ENCODE results near the gene PLGRKT. TPM values are rescaled to one million over a fixed set of nuclear protein-coding genes. Genes with fewer than 3 reads are reported as not detected.

Gene PLGRKT
- total RNA-seq, 2 donors from 2014 or later, result 21.0 to 31.1 TPM

- H3K9me3 ChIP-seq (ENCODE audit: control insufficient read depth, low read length), result peaks cover 15% of the 10 kb centered on the region
- no peak overlapping the region for H3K4me3 Mint-ChIP-seq
- no peaks in the 10 kb centered on the region for H3K4me1 ChIP-seq (ENCODE audit: control insufficient read depth, insufficient read depth, low read length)
- no peaks in the 10 kb centered on the region for H3K27me3 ChIP-seq (ENCODE audit: control insufficient read depth, insufficient read depth, low read length, poor library complexity, severe bottlenecking)
- peaks cover 21% of the 10 kb centered on the region for H3K9me3 Mint-ChIP-seq
- no peak for DNase-seq
- WGBS, 2 experiments (ENCODE audit: insufficient coverage in 1 of 2, insufficient read length in 1 of 2), result 92% methylated on average over 2 to 3 of the region's 3 CpGs
- no peak overlapping the region for H3K27ac ChIP-seq (ENCODE audit: low read depth, low read length)
- H3K36me3 Mint-ChIP-seq (ENCODE audit: low read depth), result peaks cover 33% of the 10 kb centered on the region
- H3K4me1 Mint-ChIP-seq, result no peaks in the 10 kb centered on the region
- no peak overlapping the region for H3K9ac ChIP-seq (ENCODE audit: extremely low read depth, low read length, poor library complexity, severe bottlenecking)
- TF ChIP-seq CTCF (conservative IDR thresholded peaks at IDR 0.05), result no peak
- peaks cover 17% of the 10 kb centered on the region for H3K36me3 ChIP-seq (ENCODE audit: control insufficient read depth, insufficient read depth, low read length)
- H3K27me3 Mint-ChIP-seq (ENCODE audit: insufficient read depth), result no peaks in the 10 kb centered on the region
- H3K27ac Mint-ChIP-seq, result no peak overlapping the region
- no peak overlapping the region for H3K4me3 ChIP-seq (ENCODE audit: low read length)
Measured at GRCh38 chr9:5428172-5428571, 9.6 kb downstream of the PLGRKT start.

GRCh38 chr9:5427005-5427404, 10.7 kb downstream of the PLGRKT start:
- Mint-ChIP-seq H3K27ac (no peak overlapping the region), H3K27me3 (ENCODE audit: insufficient read depth) (no peaks in the 10 kb centered on the region), H3K36me3 (ENCODE audit: low read depth) (peaks cover 22% of the 10 kb centered on the region), H3K9me3 (peaks cover 9% of the 10 kb centered on the region), H3K4me3 (no peak overlapping the region), H3K4me1 (no peaks in the 10 kb centered on the region)
- peaks cover 13% of the 10 kb centered on the region for H3K36me3 ChIP-seq (ENCODE audit: control insufficient read depth, insufficient read depth, low read length)
- no peak overlapping the region for H3K9ac ChIP-seq (ENCODE audit: extremely low read depth, low read length, poor library complexity, severe bottlenecking)
- no peak for DNase-seq
- no peaks in the 10 kb centered on the region for H3K4me1 ChIP-seq (ENCODE audit: control insufficient read depth, insufficient read depth, low read length)
- no peak overlapping the region for H3K4me3 ChIP-seq (ENCODE audit: low read length)
- no peaks in the 10 kb centered on the region for H3K27me3 ChIP-seq (ENCODE audit: control insufficient read depth, insufficient read depth, low read length, poor library complexity, severe bottlenecking)
- H3K27ac ChIP-seq (ENCODE audit: low read depth, low read length), result no peak overlapping the region
- peaks cover 5% of the 10 kb centered on the region for H3K9me3 ChIP-seq (ENCODE audit: control insufficient read depth, low read length)
- no peak for TF ChIP-seq CTCF (conservative IDR thresholded peaks at IDR 0.05)

GRCh38 chr9:5425006-5425628, 12.6 kb downstream of the PLGRKT start:
- Histone ChIP-seq H3K27me3 (ENCODE audit: control insufficient read depth, insufficient read depth, low read length, poor library complexity, severe bottlenecking) (no peaks in the 10 kb centered on the region), H3K36me3 (ENCODE audit: control insufficient read depth, insufficient read depth, low read length) (no peaks in the 10 kb centered on the region), H3K9me3 (ENCODE audit: control insufficient read depth, low read length) (no peaks in the 10 kb centered on the region), H3K27ac (ENCODE audit: low read depth, low read length) (no peak overlapping the region), H3K9ac (ENCODE audit: extremely low read depth, low read length, poor library complexity, severe bottlenecking) (no peak overlapping the region), H3K4me3 (ENCODE audit: low read length) (no peak overlapping the region), H3K4me1 (ENCODE audit: control insufficient read depth, insufficient read depth, low read length) (no peaks in the 10 kb centered on the region)
- no peak overlapping the region for H3K4me3 Mint-ChIP-seq
- DNase-seq, result no peak
- WGBS, 2 experiments (ENCODE audit: insufficient coverage in 1 of 2, insufficient read length in 1 of 2), result 88% methylated on average over 2 of the region's 2 CpGs; no CpG with 5 or more reads in 1 of the 2 experiments
- H3K27me3 Mint-ChIP-seq (ENCODE audit: insufficient read depth), result no peaks in the 10 kb centered on the region
- H3K9me3 Mint-ChIP-seq, result no peaks in the 10 kb centered on the region
- no peaks in the 10 kb centered on the region for H3K4me1 Mint-ChIP-seq
- TF ChIP-seq CTCF (conservative IDR thresholded peaks at IDR 0.05), result peak; percentile 78
- peaks cover 4% of the 10 kb centered on the region for H3K36me3 Mint-ChIP-seq (ENCODE audit: low read depth)
- H3K27ac Mint-ChIP-seq, result no peak overlapping the region

All from endodermal cell (in vitro differentiated cells).